A549 (cell line): Measurements from ENCODE around the gene ZP4. TPM values are rescaled to one million over a fixed set of nuclear protein-coding genes. Genes with fewer than 3 reads are reported as not detected.

Experiments
- ATAC-seq, 2 experiments: fragments of 200-7000 bp in 1 of 2; fragments of >200 bp in 1 of 2; cut with Nextera tagmentation in 1 of 2; cut with Tn5 transposase in 1 of 2; 3 replicates each; pipeline versions ENCODE4 v1.8.0 to v1.9.1; 2018 to 2020; ENCODE audit warnings: mild to moderate bottlenecking in 1 of 2, moderate library complexity in 1 of 2
- CTCF ChIA-PET: fragments of 300-600 bp; sonication (Branson Sonifier 250); formaldehyde crosslinking; extraction: SDS; loops from one replicate; lab custom pipeline; 2021; ENCODE audit warnings: antibody characterized with exemption, inconsistent platforms; lab: Yijun Ruan, JAX
- POLR2A ChIA-PET: fragments of 350-600 bp; formaldehyde crosslinking; extraction: SDS; loops from one replicate; lab custom pipeline; 2021; ENCODE audit warnings: antibody characterized with exemption, inconsistent platforms; lab: Yijun Ruan, JAX
- DNase-seq, 2 experiments: peaks; one replicate each; pipeline versions ENCODE4 v3.0.0 to v3.0.0-alpha.2; 2011 to 2016; ENCODE audit warnings: low read depth in 1 of 2, low spot score in 1 of 2
- FAIRE-seq: peaks from 2 replicates; lab custom pipeline; 2011; peaks lifted over from hg19 to GRCh38; lab: Jason Lieb, UNC
- H3K27ac ChIP-seq, 2 experiments: fragments of >200 bp; sonication (Bioruptor Twin); formaldehyde crosslinking; 3 replicates each; pipeline ENCODE4 v1.5.1; 2016 to 2017
- H3K4me1 ChIP-seq: fragments of >200 bp; sonication (Bioruptor Twin); formaldehyde crosslinking; 3 replicates; pipeline ENCODE4 v1.6.1; 2016
- H3K4me2 ChIP-seq: fragments of >200 bp; sonication (Bioruptor Twin); formaldehyde crosslinking; 3 replicates; pipeline ENCODE4 v1.6.1; 2016
- H3K4me3 ChIP-seq: fragments of >200 bp; sonication (Bioruptor Twin); formaldehyde crosslinking; 3 replicates; pipeline ENCODE4 v1.5.1; 2016
- H3K9me3 ChIP-seq: fragments of >200 bp; sonication (Bioruptor Twin); formaldehyde crosslinking; 3 replicates; pipeline ENCODE4 v1.6.1; 2016
- BHLHE40 ChIP-seq: IDR thresholded peaks from 2 replicates; pipeline ENCODE4 v1.6.1; 2012; ENCODE audit warnings: low read depth, low read length, inconsistent platforms
- CBX8 ChIP-seq: fragments of 200-600 bp; sonication (generic); IDR thresholded peaks from 2 replicates; pipeline ENCODE4 v1.6.1; 2016
- EHF ChIP-seq: fragments of 250-450 bp; sonication (Bioruptor Pico); IDR thresholded peaks from 2 replicates; pipeline ENCODE4 v1.5.0; 2020; ENCODE audit warnings: mild to moderate bottlenecking
- EHMT2 ChIP-seq: fragments of 200-600 bp; sonication (generic); IDR thresholded peaks from 2 replicates; pipeline ENCODE4 v1.6.1; 2016; ENCODE audit warnings: antibody characterized with exemption, low read depth, mild to moderate bottlenecking, moderate library complexity
- ESRRA ChIP-seq: fragments of 150-350 bp; IDR thresholded peaks from 2 replicates; pipeline ENCODE4 v1.6.1; 2014; ENCODE audit warnings: mild to moderate bottlenecking, low read length, borderline replicate concordance
- FOXS1 ChIP-seq: fragments of 250-450 bp; sonication (Bioruptor Pico); IDR thresholded peaks from 2 replicates; pipeline ENCODE4 v1.5.0; 2020; ENCODE audit warnings: mild to moderate bottlenecking, moderate library complexity
- GATA3 ChIP-seq: IDR thresholded peaks from 2 replicates; pipeline ENCODE4 v1.6.1; 2012; ENCODE audit warnings: borderline replicate concordance
- HDAC2 ChIP-seq: fragments of 200-600 bp; sonication (generic); IDR thresholded peaks from 2 replicates; pipeline ENCODE4 v1.6.1; 2016
- JUN ChIP-seq, 2 experiments: fragments of >200 bp; sonication (Bioruptor Twin); formaldehyde crosslinking; IDR thresholded peaks; 2 replicates in 1 of 2; 3 replicates in 1 of 2; pipeline ENCODE4 v1.6.1; 2016 to 2017
- JUNB ChIP-seq: fragments of >200 bp; sonication (Bioruptor Twin); formaldehyde crosslinking; IDR thresholded peaks from 2 replicates; pipeline ENCODE4 v1.6.1; 2016
- KDM1A ChIP-seq: fragments of 200-600 bp; sonication (generic); IDR thresholded peaks from 2 replicates; pipeline ENCODE4 v1.6.1; 2016; ENCODE audit warnings: low read depth, mild to moderate bottlenecking
- MAFK ChIP-seq: fragments of 450-650 bp; IDR thresholded peaks from 2 replicates; pipeline ENCODE4 v1.6.1; 2014; ENCODE audit not compliant: partially characterized antibody
- NR3C1 ChIP-seq: fragments of >200 bp; sonication (Bioruptor Twin); formaldehyde crosslinking; IDR thresholded peaks from 3 replicates; pipeline ENCODE4 v1.6.1; 2017
- PHF8 ChIP-seq: fragments of 200-600 bp; sonication (generic); IDR thresholded peaks from 2 replicates; pipeline ENCODE4 v1.6.1; 2016; ENCODE audit warnings: low read depth, mild to moderate bottlenecking, antibody characterized with exemption, moderate library complexity, borderline replicate concordance
- POLR2AphosphoS2 ChIP-seq: conservative IDR thresholded peaks from 2 replicates; pipeline ENCODE4 v1.6.1; 2012; ENCODE audit warnings: low read length, improper control_type of control experiment, inconsistent platforms
- RAD21 ChIP-seq, 2 experiments: fragments of >200 bp in 1 of 2; sonication (Bioruptor Twin) in 1 of 2; formaldehyde crosslinking in 1 of 2; IDR thresholded peaks in 1 of 2; conservative IDR thresholded peaks in 1 of 2; 2 replicates in 1 of 2; 3 replicates in 1 of 2; pipeline ENCODE4 v1.6.1; 2012 to 2018; ENCODE audit warnings: inconsistent platforms in 1 of 2
- RARB ChIP-seq: fragments of 250-450 bp; sonication (Bioruptor Pico); IDR thresholded peaks from 2 replicates; pipeline ENCODE4 v1.8.0; 2021; ENCODE audit warnings: mild to moderate bottlenecking, moderate library complexity
- SREBF2 ChIP-seq: fragments of 450-650 bp; IDR thresholded peaks from 2 replicates; pipeline ENCODE4 v1.6.1; 2014; ENCODE audit warnings: mild to moderate bottlenecking, moderate library complexity
- ZC3H11A ChIP-seq: fragments of 450-650 bp; IDR thresholded peaks from 2 replicates; pipeline ENCODE4 v1.6.1; 2014; ENCODE audit warnings: antibody characterized with exemption, mild to moderate bottlenecking
- ZFP36 ChIP-seq: fragments of 450-650 bp; IDR thresholded peaks from 2 replicates; pipeline ENCODE4 v1.6.1; 2014; ENCODE audit warnings: borderline replicate concordance; ENCODE audit not compliant: partially characterized antibody
- ZNF302 ChIP-seq: fragments of 250-450 bp; sonication (Bioruptor Pico); IDR thresholded peaks from 2 replicates; pipeline ENCODE4 v1.9.0; 2021; ENCODE audit warnings: inconsistent platforms, mild to moderate bottlenecking, moderate library complexity
- ZSCAN20 ChIP-seq: fragments of 250-450 bp; sonication (Bioruptor Pico); IDR thresholded peaks from 2 replicates; pipeline ENCODE4 v1.8.0; 2022; ENCODE audit warnings: mild to moderate bottlenecking, moderate library complexity
- WGBS: methylation state at CpG from one replicate; pipeline ENCODE4 v1.1.6; 2017; ENCODE audit errors: missing lambda C conversion rate; 5-methylcytosine and 5-hydroxymethylcytosine counted together
- polyA plus RNA-seq, 4 experiments: library from polyadenylated mRNA; depleted of rRNA in 3 of 4; stranded (reverse); fragments of >200 nt; fragmentation: RNase III in 1 of 4; extraction: RNeasy Plus Mini Kit Qiagen cat#74134 plus additional on column Dnase treatment in 1 of 4; gene quantifications; 2 replicates in 3 of 4; 3 replicates in 1 of 4; pipeline ENCODE4 v1.2.3, GENCODE V29; 2011 to 2017
- TF ChIP-seq, protein P1 (sequence below): IDR thresholded peaks from 2 replicates; pipeline ENCODE4 v1.6.1; 2012
- TF ChIP-seq, protein P2 (sequence below): fragments of 250-450 bp; sonication (Bioruptor Pico); IDR thresholded peaks from 2 replicates; pipeline ENCODE4 v1.5.0; 2021; ENCODE audit warnings: mild to moderate bottlenecking, moderate library complexity, borderline replicate concordance
- TF ChIP-seq, protein P3 (sequence below): fragments of >200 bp; sonication (Bioruptor Twin); formaldehyde crosslinking; IDR thresholded peaks from 3 replicates; pipeline ENCODE4 v1.5.1; 2016
- TF ChIP-seq, protein P4 (sequence below): fragments of 200-600 bp; sonication (generic); IDR thresholded peaks from 2 replicates; pipeline ENCODE4 v1.6.1; 2016; ENCODE audit warnings: antibody characterized with exemption, mild to moderate bottlenecking, moderate library complexity

Gene ZP4
- polyA plus RNA-seq, 2 of the 4 experiments (the other 2 are of a cell fraction): not detected

DNA sequence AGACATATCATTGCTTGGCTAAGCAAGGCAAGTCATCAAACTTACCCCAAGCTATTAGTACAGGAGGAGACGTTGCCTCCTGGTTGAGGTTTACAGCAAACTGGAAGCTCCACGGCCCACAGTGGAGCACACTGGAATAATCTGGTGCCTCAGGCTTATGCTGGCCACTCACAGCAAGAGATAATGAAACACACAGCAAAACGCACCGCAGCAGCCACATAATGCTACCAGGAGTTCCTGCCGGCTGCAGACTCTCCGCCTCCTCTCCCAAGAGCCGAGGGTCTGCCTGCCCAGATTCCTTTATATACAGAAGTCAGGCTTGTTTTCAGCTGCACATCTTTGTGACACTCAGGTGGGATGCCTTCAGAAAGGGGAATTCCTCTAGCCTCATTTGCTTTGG lies 306 bp downstream of the ZP4 start:
- no peak overlapping the region for H3K4me3 ChIP-seq
- no peak for DNase-seq
- no peak for TF ChIP-seq FOXS1 (CRISPR knock-in tag)
- no peak for TF ChIP-seq BHLHE40
- TF ChIP-seq, protein P1, sequence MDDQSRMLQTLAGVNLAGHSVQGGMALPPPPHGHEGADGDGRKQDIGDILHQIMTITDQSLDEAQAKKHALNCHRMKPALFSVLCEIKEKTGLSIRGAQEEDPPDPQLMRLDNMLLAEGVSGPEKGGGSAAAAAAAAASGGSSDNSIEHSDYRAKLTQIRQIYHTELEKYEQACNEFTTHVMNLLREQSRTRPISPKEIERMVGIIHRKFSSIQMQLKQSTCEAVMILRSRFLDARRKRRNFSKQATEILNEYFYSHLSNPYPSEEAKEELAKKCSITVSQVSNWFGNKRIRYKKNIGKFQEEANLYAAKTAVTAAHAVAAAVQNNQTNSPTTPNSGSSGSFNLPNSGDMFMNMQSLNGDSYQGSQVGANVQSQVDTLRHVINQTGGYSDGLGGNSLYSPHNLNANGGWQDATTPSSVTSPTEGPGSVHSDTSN: no peak
- no peak for TF ChIP-seq RAD21 (conservative IDR thresholded peaks at IDR 0.05 in 1 of 2, IDR thresholded peaks at IDR 0.05 in 1 of 2)
- no peak for TF ChIP-seq ZFP36
- TF ChIP-seq CBX8: no peak
- TF ChIP-seq, protein P2, sequence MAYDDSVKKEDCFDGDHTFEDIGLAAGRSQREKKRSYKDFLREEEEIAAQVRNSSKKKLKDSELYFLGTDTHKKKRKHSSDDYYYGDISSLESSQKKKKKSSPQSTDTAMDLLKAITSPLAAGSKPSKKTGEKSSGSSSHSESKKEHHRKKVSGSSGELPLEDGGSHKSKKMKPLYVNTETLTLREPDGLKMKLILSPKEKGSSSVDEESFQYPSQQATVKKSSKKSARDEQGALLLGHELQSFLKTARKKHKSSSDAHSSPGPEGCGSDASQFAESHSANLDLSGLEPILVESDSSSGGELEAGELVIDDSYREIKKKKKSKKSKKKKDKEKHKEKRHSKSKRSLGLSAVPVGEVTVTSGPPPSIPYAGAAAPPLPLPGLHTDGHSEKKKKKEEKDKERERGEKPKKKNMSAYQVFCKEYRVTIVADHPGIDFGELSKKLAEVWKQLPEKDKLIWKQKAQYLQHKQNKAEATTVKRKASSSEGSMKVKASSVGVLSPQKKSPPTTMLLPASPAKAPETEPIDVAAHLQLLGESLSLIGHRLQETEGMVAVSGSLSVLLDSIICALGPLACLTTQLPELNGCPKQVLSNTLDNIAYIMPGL (CRISPR knock-in tag): no peak
- TF ChIP-seq, protein P3, sequence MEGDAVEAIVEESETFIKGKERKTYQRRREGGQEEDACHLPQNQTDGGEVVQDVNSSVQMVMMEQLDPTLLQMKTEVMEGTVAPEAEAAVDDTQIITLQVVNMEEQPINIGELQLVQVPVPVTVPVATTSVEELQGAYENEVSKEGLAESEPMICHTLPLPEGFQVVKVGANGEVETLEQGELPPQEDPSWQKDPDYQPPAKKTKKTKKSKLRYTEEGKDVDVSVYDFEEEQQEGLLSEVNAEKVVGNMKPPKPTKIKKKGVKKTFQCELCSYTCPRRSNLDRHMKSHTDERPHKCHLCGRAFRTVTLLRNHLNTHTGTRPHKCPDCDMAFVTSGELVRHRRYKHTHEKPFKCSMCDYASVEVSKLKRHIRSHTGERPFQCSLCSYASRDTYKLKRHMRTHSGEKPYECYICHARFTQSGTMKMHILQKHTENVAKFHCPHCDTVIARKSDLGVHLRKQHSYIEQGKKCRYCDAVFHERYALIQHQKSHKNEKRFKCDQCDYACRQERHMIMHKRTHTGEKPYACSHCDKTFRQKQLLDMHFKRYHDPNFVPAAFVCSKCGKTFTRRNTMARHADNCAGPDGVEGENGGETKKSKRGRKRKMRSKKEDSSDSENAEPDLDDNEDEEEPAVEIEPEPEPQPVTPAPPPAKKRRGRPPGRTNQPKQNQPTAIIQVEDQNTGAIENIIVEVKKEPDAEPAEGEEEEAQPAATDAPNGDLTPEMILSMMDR: no peak
- TF ChIP-seq ESRRA: no peak
- no peak for TF ChIP-seq RARB (CRISPR knock-in tag)
- no peak for TF ChIP-seq KDM1A
- no peak for TF ChIP-seq MAFK
- TF ChIP-seq, all 56 proteins: peak for 0
- ATAC-seq (no peak), FAIRE-seq (no peak)
- Histone ChIP-seq H3K27ac (no peak overlapping the region), H3K4me1 (no peaks in the 10 kb centered on the region), H3K4me2 (no peak overlapping the region), H3K9me3 (no peaks in the 10 kb centered on the region)
- POLR2A ChIA-PET: no interaction called here
- 46% methylated on average over 7 of the region's 7 CpGs for WGBS
- CTCF ChIA-PET: interaction anchor here (2.1 kb wide), 1 partner anchor 26 kb away, joined by 6 read pairs; no protein-coding TSS in a partner anchor

DNA sequence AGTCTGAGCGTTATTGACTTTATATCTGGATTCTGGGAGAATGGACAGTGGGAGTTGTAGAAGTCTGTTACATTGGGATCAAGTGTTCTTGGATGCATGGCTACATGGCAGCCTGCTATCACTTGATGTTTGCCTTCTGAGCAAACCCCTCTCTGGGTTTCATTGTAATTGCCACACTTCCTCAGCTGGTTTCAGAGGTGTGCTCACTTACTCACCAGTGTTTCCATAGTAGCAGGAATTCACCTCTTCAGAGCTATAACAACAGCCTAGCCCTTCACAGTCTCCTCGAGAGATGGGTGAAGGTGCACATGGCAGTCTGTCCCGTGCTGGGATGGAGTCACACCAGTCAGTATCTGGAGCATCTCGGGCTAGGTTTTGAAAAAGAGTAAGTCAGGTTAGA lies 2.6 kb downstream of the ZP4 start:
- no peak for DNase-seq

More for the DNA sequence above, 2.6 kb downstream of the ZP4 start:
- H3K4me1 ChIP-seq: no peaks in the 10 kb centered on the region
- no peaks in the 10 kb centered on the region for H3K9me3 ChIP-seq
- no peak for FAIRE-seq
- no peak overlapping the region for H3K4me3 ChIP-seq
- H3K27ac ChIP-seq: no peak overlapping the region
- 9% methylated on average over 4 of the region's 4 CpGs for WGBS
- ATAC-seq: no peak
- CTCF ChIA-PET: interaction anchor here (1.7 kb wide), 1 partner anchor 24 kb away, joined by 4 read pairs; no protein-coding TSS in a partner anchor
- TF ChIP-seq EHF (CRISPR knock-in tag) (no peak), ZNF302 (CRISPR knock-in tag) (no peak), POLR2AphosphoS2 (no peak), JUN (IDR thresholded peaks at IDR 0.05) (no peak), CBX8 (no peak), SREBF2 (no peak), RARB (CRISPR knock-in tag) (no peak), NR3C1 (no peak), EHMT2 (no peak), ESRRA (no peak), ZSCAN20 (CRISPR knock-in tag) (no peak), HDAC2 (no peak), ZFP36 (no peak), GATA3 (no peak), ZC3H11A (no peak), JUNB (no peak), PHF8 (no peak)
- TF ChIP-seq, protein P3: no peak
- TF ChIP-seq, protein P4, sequence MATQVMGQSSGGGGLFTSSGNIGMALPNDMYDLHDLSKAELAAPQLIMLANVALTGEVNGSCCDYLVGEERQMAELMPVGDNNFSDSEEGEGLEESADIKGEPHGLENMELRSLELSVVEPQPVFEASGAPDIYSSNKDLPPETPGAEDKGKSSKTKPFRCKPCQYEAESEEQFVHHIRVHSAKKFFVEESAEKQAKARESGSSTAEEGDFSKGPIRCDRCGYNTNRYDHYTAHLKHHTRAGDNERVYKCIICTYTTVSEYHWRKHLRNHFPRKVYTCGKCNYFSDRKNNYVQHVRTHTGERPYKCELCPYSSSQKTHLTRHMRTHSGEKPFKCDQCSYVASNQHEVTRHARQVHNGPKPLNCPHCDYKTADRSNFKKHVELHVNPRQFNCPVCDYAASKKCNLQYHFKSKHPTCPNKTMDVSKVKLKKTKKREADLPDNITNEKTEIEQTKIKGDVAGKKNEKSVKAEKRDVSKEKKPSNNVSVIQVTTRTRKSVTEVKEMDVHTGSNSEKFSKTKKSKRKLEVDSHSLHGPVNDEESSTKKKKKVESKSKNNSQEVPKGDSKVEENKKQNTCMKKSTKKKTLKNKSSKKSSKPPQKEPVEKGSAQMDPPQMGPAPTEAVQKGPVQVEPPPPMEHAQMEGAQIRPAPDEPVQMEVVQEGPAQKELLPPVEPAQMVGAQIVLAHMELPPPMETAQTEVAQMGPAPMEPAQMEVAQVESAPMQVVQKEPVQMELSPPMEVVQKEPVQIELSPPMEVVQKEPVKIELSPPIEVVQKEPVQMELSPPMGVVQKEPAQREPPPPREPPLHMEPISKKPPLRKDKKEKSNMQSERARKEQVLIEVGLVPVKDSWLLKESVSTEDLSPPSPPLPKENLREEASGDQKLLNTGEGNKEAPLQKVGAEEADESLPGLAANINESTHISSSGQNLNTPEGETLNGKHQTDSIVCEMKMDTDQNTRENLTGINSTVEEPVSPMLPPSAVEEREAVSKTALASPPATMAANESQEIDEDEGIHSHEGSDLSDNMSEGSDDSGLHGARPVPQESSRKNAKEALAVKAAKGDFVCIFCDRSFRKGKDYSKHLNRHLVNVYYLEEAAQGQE: no peak
- TF ChIP-seq, all 56 proteins: peak for 0
- H3K4me2 ChIP-seq: no peak overlapping the region
- POLR2A ChIA-PET: no interaction called here
